K562 (cell line): ENCODE measurements around the gene PRKCB. TPM values are rescaled to one million over a fixed set of nuclear protein-coding genes. Genes with fewer than 3 reads are reported as not detected.
A peak's percentile ranks its signal among the peaks of the same experiment; 100 is the strongest.

Experiments
- CCNT2 ChIP-seq: IDR thresholded peaks from 2 replicates; pipeline ENCODE4 v1.6.1; 2011; ENCODE audit warnings: borderline replicate concordance, low read depth, mild to moderate bottlenecking, moderate library complexity, mixed read lengths, low read length; ENCODE audit not compliant: insufficient read length; ENCODE audit errors: extremely low read depth
- CHD1 ChIP-seq: fragments of 200-600 bp; sonication (generic); IDR thresholded peaks from one replicate; pipeline ENCODE4 v1.6.1; 2012; ENCODE audit warnings: mild to moderate bottlenecking, moderate library complexity, low read length, inconsistent platforms
- KDM1A ChIP-seq, 2 experiments: fragments of 450-650 bp; IDR thresholded peaks; 2 replicates each; pipeline ENCODE4 v1.6.1; 2016; ENCODE audit warnings: mild to moderate bottlenecking in 2 of 2
- NFATC3 ChIP-seq: fragments of 450-650 bp; IDR thresholded peaks from 2 replicates; pipeline ENCODE4 v1.6.1; 2017; ENCODE audit warnings: mild to moderate bottlenecking
- REST ChIP-seq, 2 experiments: fragments of 450-650 bp; formaldehyde crosslinking in 1 of 2; IDR thresholded peaks; 2 replicates each; pipeline versions ENCODE4 v1.4.0 to v1.6.1; 2014 to 2020; ENCODE audit warnings: mild to moderate bottlenecking in 2 of 2, borderline replicate concordance in 1 of 2, low read depth in 1 of 2
- SMAD3 ChIP-seq: fragments of 450-650 bp; formaldehyde crosslinking; conservative IDR thresholded peaks from 2 replicates; pipeline ENCODE4 v1.4.0; 2020; ENCODE audit warnings: mild to moderate bottlenecking
- STAT5B ChIP-seq: fragments of 250-450 bp; sonication (Bioruptor Pico); IDR thresholded peaks from 2 replicates; pipeline ENCODE4 v1.8.0; 2021; ENCODE audit warnings: mild to moderate bottlenecking, inconsistent platforms
- ZKSCAN3 ChIP-seq: fragments of 250-450 bp; sonication (Bioruptor Pico); IDR thresholded peaks from 2 replicates; pipeline ENCODE4 v1.4.0; 2020
- ZNF511 ChIP-seq: sonication (generic); formaldehyde crosslinking; IDR thresholded peaks from 2 replicates; pipeline ENCODE4 v1.8.0; 2022; ENCODE audit warnings: mild to moderate bottlenecking, missing genetic modification reagents
- polyA plus RNA-seq, 8 experiments: library from polyadenylated mRNA; depleted of rRNA in 4 of 8; stranded (reverse) in 5 of 8; unstranded in 3 of 8; fragments of >200 nt; fragmentation: Nextera tagmentation in 2 of 8; fragmentation: Illumina TruSeq in 1 of 8; extraction: Ambion mirVana in 2 of 8; extraction: Trizol in 1 of 8; gene quantifications; 2 replicates each; pipeline versions ENCODE4 v1.2.1 to v1.2.3, GENCODE V29; 2011 to 2014; ENCODE audit warnings: inconsistent platforms in 1 of 8, missing spikeins in 1 of 8
- total RNA-seq, 7 experiments: library from RNA; depleted of rRNA in 6 of 7; stranded (reverse); fragments of >200 nt in 6 of 7; fragmentation: Illumina TruSeq in 2 of 7; extraction: Trizol in 2 of 7; gene quantifications; 2 replicates each; pipeline versions ENCODE4 v1.2.1 to v1.2.3, GENCODE V29; 2011 to 2021; ENCODE audit warnings: low replicate concordance in 1 of 7
- TF ChIP-seq, protein P1 (sequence below): sonication (generic); formaldehyde crosslinking; IDR thresholded peaks from 2 replicates; pipeline ENCODE4 v1.8.0; 2022; ENCODE audit warnings: missing genetic modification reagents, mild to moderate bottlenecking, moderate library complexity, borderline replicate concordance
- TF ChIP-seq, protein P2 (sequence below), 2 experiments: fragments of 450-650 bp in 1 of 2; sonication (generic) in 1 of 2; formaldehyde crosslinking in 1 of 2; IDR thresholded peaks in 1 of 2; conservative IDR thresholded peaks in 1 of 2; 2 replicates each; pipeline versions ENCODE4 v1.6.1 to v1.8.1; 2016 to 2023; ENCODE audit warnings: mild to moderate bottlenecking in 2 of 2, moderate library complexity in 2 of 2, inconsistent platforms in 1 of 2, missing genetic modification reagents in 1 of 2
- TF ChIP-seq, protein P3 (sequence below), 2 experiments: fragments of 250-450 bp in 1 of 2; fragments of 450-650 bp in 1 of 2; sonication (Bioruptor Pico) in 1 of 2; IDR thresholded peaks; 2 replicates each; pipeline versions ENCODE4 v1.6.1 to v1.8.0; 2016 to 2021; ENCODE audit warnings: mild to moderate bottlenecking in 2 of 2, moderate library complexity in 2 of 2, missing compliant biosample characterization in 1 of 2, missing genetic modification characterization in 1 of 2
- TF ChIP-seq, protein P4 (sequence below): fragments of 450-650 bp; IDR thresholded peaks from one replicate; pipeline ENCODE4 v1.6.1; 2018; ENCODE audit warnings: mild to moderate bottlenecking, moderate library complexity; ENCODE audit not compliant: partially characterized antibody

The PRKCB gene
- total and polyA plus RNA-seq, 9 of the 15 experiments (the other 6 are each of a cell fraction or from before 2014, with no cell fraction given), result 49.9 to 276 (median 148) TPM

DNA sequence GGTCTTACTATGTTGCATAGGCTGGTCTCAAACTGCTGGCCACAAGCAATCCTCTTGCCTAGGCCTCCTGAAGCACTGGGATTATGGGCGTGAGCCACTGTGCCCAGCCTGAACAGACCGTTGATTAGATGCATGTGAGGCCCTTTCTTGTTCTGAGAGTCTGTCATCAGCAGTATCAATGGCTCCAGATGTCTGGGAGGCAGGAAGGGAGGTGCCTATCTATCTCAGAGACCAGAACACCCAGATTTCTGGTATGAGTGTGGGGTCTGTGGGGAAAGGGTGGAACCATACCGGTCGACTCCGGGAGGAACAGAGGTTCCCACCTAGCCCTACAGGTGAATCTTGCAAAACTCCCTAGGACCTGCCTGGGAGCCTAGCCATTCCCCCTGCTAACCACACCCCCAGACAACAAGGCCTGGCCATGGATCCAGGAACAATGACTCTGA is 71.7 kb downstream of the PRKCB start (continued):
- TF ChIP-seq REST (IDR thresholded peaks at IDR 0.05; ENCODE audit: borderline replicate concordance), result 0 out of 2 replicates have a peak, but pooled peaks have one; percentile 8
- no peak for TF ChIP-seq REST (CRISPR knock-in tag; IDR thresholded peaks at IDR 0.05; ENCODE audit: low read depth)
- TF ChIP-seq, protein P1, sequence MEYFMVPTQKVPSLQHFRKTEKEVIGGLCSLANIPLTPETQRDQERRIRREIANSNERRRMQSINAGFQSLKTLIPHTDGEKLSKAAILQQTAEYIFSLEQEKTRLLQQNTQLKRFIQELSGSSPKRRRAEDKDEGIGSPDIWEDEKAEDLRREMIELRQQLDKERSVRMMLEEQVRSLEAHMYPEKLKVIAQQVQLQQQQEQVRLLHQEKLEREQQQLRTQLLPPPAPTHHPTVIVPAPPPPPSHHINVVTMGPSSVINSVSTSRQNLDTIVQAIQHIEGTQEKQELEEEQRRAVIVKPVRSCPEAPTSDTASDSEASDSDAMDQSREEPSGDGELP, result peak; percentile 73; the same call in 1 of the 2 replicates
- TF ChIP-seq, protein P2, sequence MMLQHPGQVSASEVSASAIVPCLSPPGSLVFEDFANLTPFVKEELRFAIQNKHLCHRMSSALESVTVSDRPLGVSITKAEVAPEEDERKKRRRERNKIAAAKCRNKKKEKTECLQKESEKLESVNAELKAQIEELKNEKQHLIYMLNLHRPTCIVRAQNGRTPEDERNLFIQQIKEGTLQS (IDR thresholded peaks at IDR 0.05), result peak; percentile 40; the same call in 1 of the 2 replicates
- TF ChIP-seq, protein P2 (CRISPR knock-in tag; conservative IDR thresholded peaks at IDR 0.05), result no peak
- TF ChIP-seq STAT5B (CRISPR knock-in tag), result no peak
- TF ChIP-seq, protein P3, sequence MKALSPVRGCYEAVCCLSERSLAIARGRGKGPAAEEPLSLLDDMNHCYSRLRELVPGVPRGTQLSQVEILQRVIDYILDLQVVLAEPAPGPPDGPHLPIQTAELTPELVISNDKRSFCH (CRISPR knock-in tag; IDR thresholded peaks at IDR 0.05), result no peak
- TF ChIP-seq, protein P3 (tag; IDR thresholded peaks at IDR 0.05), result peak; percentile 78; the same call in 1 of the 2 replicates
- TF ChIP-seq SMAD3, result 0 out of 2 replicates have a peak, but pooled peaks have one; percentile 6
- TF ChIP-seq NFATC3, result no peak
- no peak for TF ChIP-seq ZKSCAN3 (CRISPR knock-in tag)
- TF ChIP-seq CHD1, result no peak
- TF ChIP-seq KDM1A (IDR thresholded peaks at IDR 0.05), result peak; percentile 95 to 96
- 0 out of 2 replicates have a peak, but pooled peaks have one; percentile 26 for TF ChIP-seq ZNF511 (CRISPR knock-in tag)
- TF ChIP-seq, protein P4, sequence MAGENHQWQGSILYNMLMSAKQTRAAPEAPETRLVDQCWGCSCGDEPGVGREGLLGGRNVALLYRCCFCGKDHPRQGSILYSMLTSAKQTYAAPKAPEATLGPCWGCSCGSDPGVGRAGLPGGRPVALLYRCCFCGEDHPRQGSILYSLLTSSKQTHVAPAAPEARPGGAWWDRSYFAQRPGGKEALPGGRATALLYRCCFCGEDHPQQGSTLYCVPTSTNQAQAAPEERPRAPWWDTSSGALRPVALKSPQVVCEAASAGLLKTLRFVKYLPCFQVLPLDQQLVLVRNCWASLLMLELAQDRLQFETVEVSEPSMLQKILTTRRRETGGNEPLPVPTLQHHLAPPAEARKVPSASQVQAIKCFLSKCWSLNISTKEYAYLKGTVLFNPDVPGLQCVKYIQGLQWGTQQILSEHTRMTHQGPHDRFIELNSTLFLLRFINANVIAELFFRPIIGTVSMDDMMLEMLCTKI, result no peak
- peak; percentile 49 for TF ChIP-seq CCNT2
